HG02943 (cell line): Measurements from ENCODE around the gene MDC1.
"Not testable (repeated sequence)": the region's sequence is repeated elsewhere in the genome, so short reads cannot be mapped to it uniquely, and the experiment has no call there.

Source experiments
- ATAC-seq: cut with Tn5 transposase; IDR thresholded peaks from one replicate; pipeline ENCODE4 v1.9.1; 2021; ENCODE audit warnings: mild to moderate bottlenecking, low read depth, moderate library complexity; ENCODE audit not compliant: unreplicated experiment

Gene MDC1

GRCh38 chr6:30724906-30725667 is 8.0 kb upstream of the MDC1 start:
- no peak for ATAC-seq

- ATAC-seq = not testable (repeated sequence)
These were observed 7.0 kb upstream of the MDC1 start for GRCh38 chr6:30723843-30724741.

- not testable (repeated sequence) for ATAC-seq
These were observed 6.2 kb upstream of the MDC1 start for GRCh38 chr6:30723159-30723842.

- no peak for ATAC-seq
These were observed 5.4 kb upstream of the MDC1 start for GRCh38 chr6:30722280-30723112.

GRCh38 chr6:30722025-30722279 is 4.9 kb upstream of the MDC1 start:
- not testable (repeated sequence) for ATAC-seq

- no peak for ATAC-seq
These were observed 4.3 kb upstream of the MDC1 start for GRCh38 chr6:30721198-30722024.

GRCh38 chr6:30720738-30721197 is 3.7 kb upstream of the MDC1 start:
- no peak for ATAC-seq

- ATAC-seq = peak; percentile 24
These were observed 3.0 kb upstream of the MDC1 start, which contains the start of gene TUBB for GRCh38 chr6:30719791-30720737. Gene TUBB (plus strand): TSS chr6:30720352. CDS start chr6:30720507, 155 bp downstream.

GRCh38 chr6:30719356-30719755 is 2.3 kb upstream of the MDC1 start:
- no peak for ATAC-seq

- ATAC-seq = not testable (repeated sequence)
These were observed 1.0 kb upstream of the MDC1 start for GRCh38 chr6:30717845-30718720.

- no peak for ATAC-seq
These were observed 277 bp downstream of the MDC1 start for GRCh38 chr6:30716879-30717128.

- no peak for ATAC-seq
These were observed 2.8 kb downstream of the MDC1 start for GRCh38 chr6:30714263-30714662.

- ATAC-seq = no peak
These were observed 4.6 kb downstream of the MDC1 start for GRCh38 chr6:30712441-30712945.

GRCh38 chr6:30711758-30712380 is 5.2 kb downstream of the MDC1 start:
- ATAC-seq = no peak

GRCh38 chr6:30709101-30709868 is 7.8 kb downstream of the MDC1 start:
- no peak for ATAC-seq

GRCh38 chr6:30707281-30707850 is 9.7 kb downstream of the MDC1 start:
- no peak for ATAC-seq
